RWPE1 (cell line): ENCODE results near the gene ADGRG1.
A peak's percentile ranks its signal among the peaks of the same experiment; 100 is the strongest.

ENCODE experiments used
- CTCF ChIA-PET: fragments of 350-600 bp; sonication (Branson Sonifier 250); formaldehyde crosslinking; extraction: SDS; loops from one replicate; lab custom pipeline; 2021; lab: Yijun Ruan, JAX
- POLR2A ChIA-PET: fragments of 400-600 bp; formaldehyde crosslinking; extraction: SDS; loops from one replicate; lab custom pipeline; 2020; ENCODE audit warnings: antibody characterized with exemption; ENCODE audit not compliant: low non-redundant PET; lab: Yijun Ruan, JAX
- DNase-seq: peaks from one replicate; pipeline ENCODE4 v3.0.0; 2012; ENCODE audit warnings: low spot score
- H3K27ac ChIP-seq: fragments of 450-650 bp; 2 replicates; pipeline ENCODE4 v1.5.1; 2017
- TF ChIP-seq, protein P1 (sequence below): fragments of 450-650 bp; conservative IDR thresholded peaks from 2 replicates; pipeline ENCODE4 v1.5.1; 2017; ENCODE audit warnings: low read depth, mild to moderate bottlenecking

ADGRG1 gene

GRCh38 chr16:57627184-57627871, 1.1 kb upstream of the ADGRG1 start:
- CTCF ChIA-PET: interaction anchor here (0.6 to 1.5 kb wide), 7 partner anchors 15 to 108 kb away, joined by 3 to 6 read pairs (median 3); no protein-coding TSS in a partner anchor
- TF ChIP-seq, protein P1, sequence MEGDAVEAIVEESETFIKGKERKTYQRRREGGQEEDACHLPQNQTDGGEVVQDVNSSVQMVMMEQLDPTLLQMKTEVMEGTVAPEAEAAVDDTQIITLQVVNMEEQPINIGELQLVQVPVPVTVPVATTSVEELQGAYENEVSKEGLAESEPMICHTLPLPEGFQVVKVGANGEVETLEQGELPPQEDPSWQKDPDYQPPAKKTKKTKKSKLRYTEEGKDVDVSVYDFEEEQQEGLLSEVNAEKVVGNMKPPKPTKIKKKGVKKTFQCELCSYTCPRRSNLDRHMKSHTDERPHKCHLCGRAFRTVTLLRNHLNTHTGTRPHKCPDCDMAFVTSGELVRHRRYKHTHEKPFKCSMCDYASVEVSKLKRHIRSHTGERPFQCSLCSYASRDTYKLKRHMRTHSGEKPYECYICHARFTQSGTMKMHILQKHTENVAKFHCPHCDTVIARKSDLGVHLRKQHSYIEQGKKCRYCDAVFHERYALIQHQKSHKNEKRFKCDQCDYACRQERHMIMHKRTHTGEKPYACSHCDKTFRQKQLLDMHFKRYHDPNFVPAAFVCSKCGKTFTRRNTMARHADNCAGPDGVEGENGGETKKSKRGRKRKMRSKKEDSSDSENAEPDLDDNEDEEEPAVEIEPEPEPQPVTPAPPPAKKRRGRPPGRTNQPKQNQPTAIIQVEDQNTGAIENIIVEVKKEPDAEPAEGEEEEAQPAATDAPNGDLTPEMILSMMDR: no peak
- peak overlapping the region; percentile 69 for H3K27ac ChIP-seq
- DNase-seq: no peak
- POLR2A ChIA-PET: interaction anchor here (1.2 kb wide), 1 partner anchor 8 kb away, joined by 7 read pairs; no protein-coding TSS in a partner anchor

GRCh38 chr16:57628783-57629293, 408 bp downstream of the ADGRG1 start:
- no peak for DNase-seq
- ChIA-PET CTCF (interaction anchor here (0.6 to 1.4 kb wide), 4 partner anchors 12 to 52 kb away, joined by 3 to 4 read pairs (median 3); no protein-coding TSS in a partner anchor), POLR2A (interaction anchor here (0.7 kb wide), 1 partner anchor 15 kb away, joined by 6 read pairs; no protein-coding TSS in a partner anchor)
- peak overlapping the region; percentile 69 for H3K27ac ChIP-seq
- TF ChIP-seq, protein P1: no peak

GRCh38 chr16:57629516-57630406, 1.3 kb downstream of the ADGRG1 start:
- TF ChIP-seq, protein P1: no peak
- ChIA-PET CTCF (interaction anchor here (0.6 to 1.4 kb wide), 3 partner anchors 14 to 1359 kb away, joined by 3 to 5 read pairs (median 3); no protein-coding TSS in a partner anchor), POLR2A (no interaction called here)
- H3K27ac ChIP-seq: peak overlapping the region; percentile 69
- DNase-seq: no peak

GRCh38 chr16:57630407-57630797, 2.0 kb downstream of the ADGRG1 start:
- CTCF ChIA-PET: interaction anchor here (0.6 to 1.0 kb wide), 2 partner anchors 13 to 18 kb away, joined by 5 read pairs; no protein-coding TSS in a partner anchor

GRCh38 chr16:57630931-57631845, 2.8 kb downstream of the ADGRG1 start:
- H3K27ac ChIP-seq: peak overlapping the region; percentile 69
- no peak for DNase-seq
- ChIA-PET POLR2A (no interaction called here), CTCF (interaction anchor here (1.0 kb wide), 1 partner anchor 17 kb away, joined by 5 read pairs; no protein-coding TSS in a partner anchor)
- TF ChIP-seq, protein P1: no peak

More at GRCh38 chr16:57630407-57630797, 2.0 kb downstream of the ADGRG1 start:
- POLR2A ChIA-PET: no interaction called here
- DNase-seq: no peak
- H3K27ac ChIP-seq: peak overlapping the region; percentile 69
- TF ChIP-seq, protein P1: no peak
